ENCODE results near the gene PPP1R1C.

PPP1R1C gene

DNA sequence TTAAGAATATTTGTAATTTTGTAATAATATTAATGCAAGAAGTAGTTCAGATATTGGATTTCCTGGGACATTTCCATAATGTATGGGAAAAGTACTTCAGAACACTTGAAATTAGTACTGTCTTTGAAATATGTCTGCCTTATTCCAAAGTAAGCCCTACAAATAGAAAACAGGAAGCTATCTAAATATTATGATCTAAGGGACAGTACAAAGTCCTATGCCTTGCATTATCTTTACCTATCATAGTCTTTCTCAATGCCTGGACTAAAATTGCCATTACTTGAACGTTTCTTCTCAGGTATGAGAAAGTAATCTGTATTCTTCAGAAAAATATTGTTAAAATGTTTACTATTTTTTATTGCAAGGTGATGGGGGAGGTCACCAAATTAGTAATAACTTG lies 113.0 kb downstream of the PPP1R1C start:
- H3K4me3 ChIP-seq (ENCODE audit: low read depth, low read length) = no peak overlapping the region

- no peak overlapping the region for H3K4me3 ChIP-seq (ENCODE audit: low read depth, low read length)
Measured at GRCh38 chr2:182101263-182101662, 115.6 kb downstream of the PPP1R1C start.

- no peak overlapping the region for H3K4me3 ChIP-seq (ENCODE audit: low read depth, low read length)
Measured at GRCh38 chr2:182103526-182103925, 117.9 kb downstream of the PPP1R1C start.

- H3K4me3 ChIP-seq (ENCODE audit: low read depth, low read length) = no peak overlapping the region
Measured at GRCh38 chr2:182110347-182110746, 124.7 kb downstream of the PPP1R1C start.

GRCh38 chr2:182113334-182113733 lies 127.7 kb downstream of the PPP1R1C start:
- no peak overlapping the region for H3K4me3 ChIP-seq (ENCODE audit: low read depth, low read length)

DNA sequence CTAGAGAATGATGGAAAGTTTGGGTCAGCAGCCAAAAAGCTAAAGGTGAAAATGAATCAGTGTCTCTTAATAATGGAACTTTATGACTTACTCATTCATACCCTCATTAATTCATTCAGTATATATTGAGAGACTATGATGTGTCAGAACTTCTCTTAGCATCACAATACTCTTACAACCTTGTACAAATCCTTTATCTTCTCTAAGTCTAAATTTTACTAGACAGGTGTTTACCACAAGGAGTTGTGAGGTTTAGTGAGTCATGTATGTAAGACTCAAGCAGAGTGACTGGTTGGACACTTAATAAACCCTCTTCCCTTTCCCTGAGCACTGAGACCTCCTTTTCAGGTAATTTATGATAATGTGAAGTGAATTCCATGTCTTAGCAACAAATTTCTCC lies 129.6 kb downstream of the PPP1R1C start:
- H3K4me3 ChIP-seq (ENCODE audit: low read depth, low read length) = no peak overlapping the region

GRCh38 chr2:182116774-182117173 lies 131.1 kb downstream of the PPP1R1C start:
- no peak overlapping the region for H3K4me3 ChIP-seq (ENCODE audit: low read depth, low read length)

GRCh38 chr2:182117196-182117595 lies 131.5 kb downstream of the PPP1R1C start:
- no peak overlapping the region for H3K4me3 ChIP-seq (ENCODE audit: low read depth, low read length)

- H3K4me3 ChIP-seq (ENCODE audit: low read depth, low read length) = no peak overlapping the region
Measured at GRCh38 chr2:182128821-182129707, 143.4 kb downstream of the PPP1R1C start.

- H3K4me3 ChIP-seq (ENCODE audit: low read depth, low read length) = no peak overlapping the region
Measured at GRCh38 chr2:182132605-182133004, 147.0 kb downstream of the PPP1R1C start.

- no peak overlapping the region for H3K4me3 ChIP-seq (ENCODE audit: low read depth, low read length)
Measured at GRCh38 chr2:182133195-182133891, 147.7 kb downstream of the PPP1R1C start.

DNA sequence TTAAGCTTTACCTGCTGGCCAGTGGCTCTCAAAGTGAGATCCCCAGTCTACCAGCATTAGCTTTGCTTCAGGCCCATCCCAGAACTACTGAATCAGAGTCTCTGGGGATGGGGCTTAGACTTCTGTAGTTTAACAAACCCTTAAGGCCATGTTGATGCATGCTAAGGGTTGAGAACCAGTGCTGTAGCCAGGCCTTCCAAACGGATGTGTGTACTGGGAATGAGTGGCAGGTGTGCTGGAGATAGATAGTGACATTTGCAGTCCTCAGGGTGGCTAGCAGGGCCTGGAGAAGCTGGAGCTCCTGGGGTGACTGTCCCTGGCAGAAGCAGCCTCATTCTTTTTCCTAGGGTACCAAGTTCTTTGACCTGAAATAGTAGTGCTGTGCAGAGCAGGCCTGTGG lies 148.5 kb downstream of the PPP1R1C start:
- no peak overlapping the region for H3K4me3 ChIP-seq (ENCODE audit: low read depth, low read length)

DNA sequence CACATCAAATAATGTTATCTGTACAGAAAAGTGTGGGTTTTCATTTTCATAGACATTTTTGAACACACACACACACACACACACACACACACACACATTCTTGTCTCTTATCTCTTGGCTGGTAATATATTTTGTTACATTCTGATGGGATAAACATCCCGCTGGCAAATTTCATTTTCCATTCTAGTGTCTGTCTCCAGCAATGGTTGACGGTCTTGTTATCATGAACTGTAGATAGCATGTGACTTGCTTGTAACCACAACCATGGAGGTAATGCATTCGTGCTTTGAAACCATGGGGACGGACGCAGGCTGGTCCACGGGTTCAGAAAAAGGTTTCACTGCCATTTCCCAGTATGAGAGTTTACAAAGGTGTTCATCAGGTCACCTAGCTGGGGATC lies 156.4 kb downstream of the PPP1R1C start:
- H3K4me3 ChIP-seq (ENCODE audit: low read depth, low read length) = no peak overlapping the region

- no peak overlapping the region for H3K4me3 ChIP-seq (ENCODE audit: low read depth, low read length)
Measured at GRCh38 chr2:182144041-182144775, 158.6 kb downstream of the PPP1R1C start.

DNA sequence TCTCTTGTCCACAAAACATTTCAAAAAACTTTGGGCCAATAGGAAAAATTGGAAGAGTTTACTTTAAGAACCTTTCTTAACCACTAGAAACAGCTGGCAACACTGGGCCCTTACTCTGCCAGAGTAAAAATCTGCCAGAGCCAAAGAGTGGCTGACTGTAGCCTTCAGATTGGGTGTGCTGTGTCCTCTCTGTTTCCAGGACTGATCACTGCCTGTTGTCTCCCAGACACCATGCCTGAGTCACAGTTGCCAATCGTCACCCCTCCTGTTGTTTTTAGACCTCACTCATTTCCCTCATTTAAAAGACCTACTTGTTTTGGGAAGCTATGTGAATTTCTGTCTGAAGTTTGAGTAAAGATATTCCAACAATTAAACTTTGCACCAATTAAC lies 159.1 kb downstream of the PPP1R1C start:
- no peak overlapping the region for H3K4me3 ChIP-seq (ENCODE audit: low read depth, low read length)

DNA sequence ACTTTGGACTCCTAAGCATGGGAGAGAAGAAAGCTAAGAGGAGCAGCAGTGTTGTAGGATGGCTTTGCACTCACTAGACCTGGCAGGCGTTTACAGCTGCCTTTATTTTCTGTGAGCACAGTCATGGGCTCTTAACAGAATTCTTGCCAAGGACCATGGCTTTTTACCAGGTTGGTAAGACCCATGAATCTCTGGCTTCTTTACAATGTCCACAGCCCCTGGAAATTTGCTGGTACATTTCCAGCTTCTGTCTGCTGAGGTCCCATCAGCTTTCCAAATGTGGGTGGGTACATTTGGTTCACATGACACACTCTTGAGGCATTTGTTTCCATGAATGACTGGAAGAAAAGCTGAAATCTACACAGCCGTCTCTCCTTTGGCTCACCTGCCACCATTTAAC lies 162.7 kb downstream of the PPP1R1C start:
- no peak overlapping the region for H3K4me3 ChIP-seq (ENCODE audit: low read depth, low read length)

GRCh38 chr2:182163878-182164277 lies 178.2 kb downstream of the PPP1R1C start:
- H3K4me3 ChIP-seq (ENCODE audit: low read depth, low read length) = no peak overlapping the region

DNA sequence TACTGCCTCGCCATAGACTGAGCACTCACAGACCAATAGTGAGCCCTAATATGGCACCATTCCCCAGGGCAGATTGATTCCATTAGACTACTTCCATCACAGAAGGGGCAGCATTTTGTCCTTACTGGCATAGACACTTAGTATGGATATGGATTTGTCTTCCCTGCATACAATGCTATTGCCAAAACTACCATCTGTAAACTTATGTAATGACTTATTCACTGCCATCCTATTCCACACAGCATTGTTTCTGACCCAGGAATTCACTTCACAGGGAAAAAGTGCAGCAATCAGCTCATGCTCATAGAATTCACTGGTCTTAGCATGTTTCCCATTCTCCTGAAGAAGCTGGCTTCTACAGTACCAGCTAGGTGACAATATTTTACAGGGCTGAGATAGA lies 179.0 kb downstream of the PPP1R1C start:
- H3K4me3 ChIP-seq (ENCODE audit: low read depth, low read length) = no peak overlapping the region

DNA sequence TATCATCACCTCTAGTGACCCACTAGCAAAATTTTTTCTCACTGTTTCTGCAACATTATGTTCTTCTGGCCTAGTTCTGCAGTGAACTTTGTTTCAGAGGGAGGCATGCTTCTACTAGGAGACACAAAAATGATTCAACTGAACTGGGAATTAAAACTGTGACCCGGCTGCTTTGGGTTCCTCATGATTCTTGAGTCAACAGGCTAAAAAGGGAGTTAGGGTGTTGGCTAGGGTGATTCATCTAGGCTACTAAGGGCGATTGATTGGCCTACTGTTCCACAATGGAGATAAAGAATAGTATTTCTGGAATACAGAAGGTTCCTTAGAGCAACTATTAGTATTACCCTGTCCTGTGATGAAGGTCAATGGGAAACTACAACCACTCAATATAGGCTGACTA lies 179.5 kb downstream of the PPP1R1C start:
- H3K4me3 ChIP-seq (ENCODE audit: low read depth, low read length) = no peak overlapping the region

- H3K4me3 ChIP-seq (ENCODE audit: low read depth, low read length) = no peak overlapping the region
Measured at GRCh38 chr2:182166406-182166805, 180.8 kb downstream of the PPP1R1C start.

DNA sequence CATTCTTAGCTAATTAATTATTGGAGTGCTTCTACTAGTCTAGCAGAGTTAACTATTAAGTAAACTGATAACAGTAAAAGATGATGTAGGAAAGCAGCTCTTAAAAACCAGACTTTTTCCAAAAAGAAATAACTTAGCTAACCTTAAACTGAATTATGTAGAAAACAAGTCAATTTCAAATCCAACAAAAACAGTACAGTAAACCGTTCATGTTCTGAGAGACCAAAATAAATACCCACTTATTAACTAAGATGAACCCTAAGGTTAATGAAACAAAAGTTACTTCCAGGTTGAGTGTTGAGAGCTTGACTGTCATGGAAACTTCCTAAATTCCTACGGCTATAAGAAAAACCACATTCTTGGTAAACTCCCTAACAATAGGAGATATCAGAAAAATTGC lies 181.2 kb downstream of the PPP1R1C start:
- H3K4me3 ChIP-seq (ENCODE audit: low read depth, low read length) = no peak overlapping the region
